Body of pancreas (tissue), 4 donors: Measurements from ENCODE around the gene TBATA. TPM values are rescaled to one million over a fixed set of nuclear protein-coding genes. Genes with fewer than 3 reads are reported as not detected.

Experiments
- ATAC-seq: fragments of 150-250 bp; one replicate; pipeline ENCODE4 v1.9.1; 2016
- DNase-seq, 4 donors: peaks; one replicate each; pipeline ENCODE4 v3.0.0-alpha.2; 2019
- H3K27ac ChIP-seq, 4 donors: fragments of 200-600 bp; sonication (generic); 1 replicate in 3 of 4; 2 replicates in 1 of 4; pipeline versions ENCODE4 v1.5.1 to v1.6.1; 2016 to 2019; ENCODE audit warnings: mild to moderate bottlenecking in 1 of 4, mixed read lengths in 1 of 4, moderate library complexity in 1 of 4
- H3K27me3 ChIP-seq, 2 donors: fragments of 200-600 bp; sonication (generic); one replicate each; pipeline ENCODE4 v1.6.0; 2016; ENCODE audit warnings: mild to moderate bottlenecking in 1 of 2
- H3K36me3 ChIP-seq, 2 donors: fragments of 200-600 bp; sonication (generic); replicated peaks in 1 of 2; 2 replicates each; pipeline ENCODE4 v1.5.1; 2016; ENCODE audit warnings: low read depth in 2 of 2; ENCODE audit not compliant: insufficient read depth in 1 of 2
- H3K4me1 ChIP-seq: fragments of 200-600 bp; sonication (generic); one replicate; pipeline ENCODE4 v1.6.0; 2016
- H3K4me3 ChIP-seq, 2 donors: fragments of 200-600 bp; sonication (generic); 1 replicate in 1 of 2; 2 replicates in 1 of 2; pipeline ENCODE4 v1.5.1; 2016 to 2019
- H3K9me3 ChIP-seq, 3 donors: fragments of 200-600 bp; sonication (generic); 1 replicate in 2 of 3; 2 replicates in 1 of 3; pipeline ENCODE4 v1.5.1; 2016
- POLR2A ChIP-seq, 3 donors: fragments of 450-650 bp; IDR thresholded peaks; one replicate each; pipeline ENCODE4 v1.6.1; 2016; ENCODE audit warnings: antibody characterized with exemption in 3 of 3, mild to moderate bottlenecking in 2 of 3
- WGBS, 2 donors: methylation state at CpG; one replicate each; pipeline ENCODE4 v1.1.5; 2017; 5-methylcytosine and 5-hydroxymethylcytosine counted together
- intact Hi-C: fragments of 100-400 bp; cut with DNase I; formaldehyde crosslinking; loops from one replicate; pipeline ENCODE4 v1.15.1; 2023
- total RNA-seq, 2 donors: library from RNA; depleted of rRNA; stranded (reverse); fragments of >200 nt; gene quantifications; one replicate each; pipeline ENCODE4 v1.1.0, GENCODE V29; 2016
- TF ChIP-seq, protein P1 (sequence below), 7 experiments: fragments of 450-650 bp in 4 of 7; fragments of 200-600 bp in 3 of 7; sonication (generic) in 3 of 7; IDR thresholded peaks; one replicate each; pipeline ENCODE4 v1.5.1; 2016 to 2019; ENCODE audit warnings: antibody characterized with exemption in 7 of 7

Gene TBATA
- total RNA-seq, 2 donors from 2014 or later: not detected

GRCh38 chr10:70777063-70777875 is 7.9 kb downstream of the TBATA start:
- DNase-seq: no peak
- ATAC-seq: no peak
- TF ChIP-seq POLR2A (IDR thresholded peaks at IDR 0.05): no peak
- TF ChIP-seq, protein P1, sequence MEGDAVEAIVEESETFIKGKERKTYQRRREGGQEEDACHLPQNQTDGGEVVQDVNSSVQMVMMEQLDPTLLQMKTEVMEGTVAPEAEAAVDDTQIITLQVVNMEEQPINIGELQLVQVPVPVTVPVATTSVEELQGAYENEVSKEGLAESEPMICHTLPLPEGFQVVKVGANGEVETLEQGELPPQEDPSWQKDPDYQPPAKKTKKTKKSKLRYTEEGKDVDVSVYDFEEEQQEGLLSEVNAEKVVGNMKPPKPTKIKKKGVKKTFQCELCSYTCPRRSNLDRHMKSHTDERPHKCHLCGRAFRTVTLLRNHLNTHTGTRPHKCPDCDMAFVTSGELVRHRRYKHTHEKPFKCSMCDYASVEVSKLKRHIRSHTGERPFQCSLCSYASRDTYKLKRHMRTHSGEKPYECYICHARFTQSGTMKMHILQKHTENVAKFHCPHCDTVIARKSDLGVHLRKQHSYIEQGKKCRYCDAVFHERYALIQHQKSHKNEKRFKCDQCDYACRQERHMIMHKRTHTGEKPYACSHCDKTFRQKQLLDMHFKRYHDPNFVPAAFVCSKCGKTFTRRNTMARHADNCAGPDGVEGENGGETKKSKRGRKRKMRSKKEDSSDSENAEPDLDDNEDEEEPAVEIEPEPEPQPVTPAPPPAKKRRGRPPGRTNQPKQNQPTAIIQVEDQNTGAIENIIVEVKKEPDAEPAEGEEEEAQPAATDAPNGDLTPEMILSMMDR (IDR thresholded peaks at IDR 0.05): no peak

GRCh38 chr10:70776455-70777005 is 8.6 kb downstream of the TBATA start:
- no peak for ATAC-seq

More at GRCh38 chr10:70777063-70777875, 7.9 kb downstream of the TBATA start:
- H3K27ac ChIP-seq: no peak overlapping the region
- H3K4me3 ChIP-seq: no peak overlapping the region
- intact Hi-C loops: no loop called here
- no peaks in the 10 kb centered on the region for H3K36me3 ChIP-seq
- H3K4me1 ChIP-seq: no peaks in the 10 kb centered on the region
- WGBS, 2 donors: 75 to 87% methylated on average over 17 to 18 of the region's 18 CpGs
- no peaks in the 10 kb centered on the region for H3K9me3 ChIP-seq
- H3K27me3 ChIP-seq: no peaks in the 10 kb centered on the region

DNA sequence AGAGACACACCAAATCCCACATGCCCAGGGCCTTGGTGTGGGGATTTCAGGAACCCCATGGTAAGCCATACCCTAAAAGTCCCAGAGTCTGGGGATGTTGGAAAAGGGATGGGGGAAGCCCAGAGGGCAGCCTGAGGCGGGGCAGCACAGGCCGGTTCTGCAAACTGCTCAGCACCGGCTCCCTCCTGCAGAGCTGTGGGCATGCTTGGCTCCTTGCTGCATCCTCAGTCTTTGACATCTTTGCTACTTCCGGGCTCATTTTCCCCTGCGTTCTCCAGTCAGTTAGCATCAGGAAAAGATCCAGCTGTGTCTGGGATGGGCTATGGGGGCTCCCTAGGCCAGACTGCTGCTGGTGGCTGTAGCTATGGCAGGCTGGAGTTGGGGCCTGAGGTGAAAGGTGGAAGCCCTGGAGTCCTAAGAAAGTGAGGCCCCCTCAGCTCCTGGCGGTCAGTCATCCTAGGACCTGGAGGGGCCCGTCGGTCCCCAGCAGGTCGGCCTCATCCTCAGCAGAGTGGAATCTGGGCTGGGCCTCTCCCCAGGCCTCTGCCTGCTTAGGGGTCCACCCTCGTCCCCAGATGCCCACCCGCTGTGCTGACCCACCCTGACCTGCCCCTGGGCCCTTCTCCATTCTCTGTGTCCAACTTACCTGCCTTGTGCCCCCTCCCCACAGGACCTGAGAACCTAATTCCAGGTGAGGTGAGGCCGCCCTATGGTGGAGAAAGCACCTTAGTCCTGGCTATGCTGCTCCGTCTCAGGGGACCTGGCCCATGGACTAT is 9.3 kb downstream of the TBATA start:
- intact Hi-C loops: no loop called here
- H3K36me3 ChIP-seq: no peaks in the 10 kb centered on the region
- DNase-seq: no peak
- 83 to 89% methylated on average over 5 to 13 of the region's 13 CpGs for WGBS, 2 donors
- H3K9me3 ChIP-seq: no peaks in the 10 kb centered on the region
- no peak for ATAC-seq
- no peaks in the 10 kb centered on the region for H3K4me1 ChIP-seq
- TF ChIP-seq POLR2A (IDR thresholded peaks at IDR 0.05): no peak
- TF ChIP-seq, protein P1 (IDR thresholded peaks at IDR 0.05): no peak
- no peaks in the 10 kb centered on the region for H3K27me3 ChIP-seq
- no peak overlapping the region for H3K27ac ChIP-seq
- no peak overlapping the region for H3K4me3 ChIP-seq

More at GRCh38 chr10:70776455-70777005, 8.6 kb downstream of the TBATA start:
- no peak overlapping the region for H3K27ac ChIP-seq
- H3K9me3 ChIP-seq: no peaks in the 10 kb centered on the region
- no peaks in the 10 kb centered on the region for H3K36me3 ChIP-seq
- no peaks in the 10 kb centered on the region for H3K27me3 ChIP-seq
- no peak overlapping the region for H3K4me3 ChIP-seq
- TF ChIP-seq POLR2A (IDR thresholded peaks at IDR 0.05): no peak
- TF ChIP-seq, protein P1 (IDR thresholded peaks at IDR 0.05): no peak
- no peaks in the 10 kb centered on the region for H3K4me1 ChIP-seq
- intact Hi-C loops: no loop called here
- no peak for DNase-seq
- WGBS, 2 donors: 78 to 94% methylated on average over 6 to 8 of the region's 11 CpGs

DNA sequence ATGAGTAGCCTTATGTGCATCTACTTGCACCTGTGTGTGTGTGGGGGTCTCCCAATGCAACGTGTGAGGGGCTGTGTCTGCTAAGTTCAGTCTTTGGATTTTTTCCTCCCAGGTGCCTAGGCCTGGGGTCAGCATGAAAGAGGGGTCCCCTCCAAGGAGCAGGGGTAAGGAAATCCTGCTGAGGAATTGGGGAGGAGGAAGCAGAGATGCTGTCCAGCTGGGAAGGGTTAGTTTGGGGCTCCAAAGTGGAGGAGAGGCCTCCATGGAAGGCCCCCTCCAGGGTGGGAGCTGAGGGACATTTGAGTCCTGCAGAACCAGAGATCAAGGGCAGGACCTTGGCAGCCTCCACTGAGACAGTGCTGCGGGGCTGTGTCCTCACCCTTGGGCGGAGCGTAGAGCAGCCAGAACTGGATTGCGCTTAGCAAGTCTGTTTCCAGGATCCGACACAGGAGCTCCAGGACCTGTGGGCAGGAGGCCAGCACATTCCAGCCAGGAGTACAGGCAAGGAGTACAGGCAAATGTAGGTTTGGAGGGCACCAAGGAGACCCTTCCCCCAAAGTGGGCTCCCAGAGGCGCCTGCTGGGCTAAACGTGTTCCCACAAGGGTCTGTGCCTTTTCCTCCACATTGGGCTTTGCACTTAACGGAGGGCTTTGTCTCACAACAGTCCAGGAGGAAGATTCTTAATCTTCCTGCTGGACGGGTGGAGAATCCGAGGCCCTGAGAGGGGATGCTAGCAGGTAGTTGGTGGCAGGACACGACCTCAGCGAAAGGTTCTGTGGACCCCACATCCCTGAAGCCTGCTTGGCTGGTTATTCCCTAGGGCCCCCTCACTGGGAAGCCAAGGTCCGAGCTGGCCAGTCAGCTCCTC is 10.1 kb downstream of the TBATA start:
- no peak overlapping the region for H3K27ac ChIP-seq
- TF ChIP-seq POLR2A (IDR thresholded peaks at IDR 0.05): no peak
- TF ChIP-seq, protein P1 (IDR thresholded peaks at IDR 0.05): no peak
- H3K27me3 ChIP-seq: no peaks in the 10 kb centered on the region
- no peaks in the 10 kb centered on the region for H3K9me3 ChIP-seq
- 37 to 62% methylated on average over 6 to 14 of the region's 14 CpGs for WGBS, 2 donors
- no peak overlapping the region for H3K4me3 ChIP-seq
- no peaks in the 10 kb centered on the region for H3K36me3 ChIP-seq
- DNase-seq: peak; percentile 33 to 66 (median 47)
- intact Hi-C loops: no loop called here
- H3K4me1 ChIP-seq: no peaks in the 10 kb centered on the region
- ATAC-seq: peak; percentile 36
